Measurements from ENCODE around the gene LLGL2.

Gene LLGL2

GRCh38 chr17:75493476-75494129 is 31.9 kb upstream of the LLGL2 start:
- DNase-seq: no peak

- DNase-seq: no peak
Measured at GRCh38 chr17:75494326-75494877, 31.1 kb upstream of the LLGL2 start.

GRCh38 chr17:75496005-75496404 is 29.5 kb upstream of the LLGL2 start:
- DNase-seq: no peak

GRCh38 chr17:75498039-75498725 is 27.3 kb upstream of the LLGL2 start:
- DNase-seq: no peak

- DNase-seq: no peak
Measured at GRCh38 chr17:75498726-75499213, 26.7 kb upstream of the LLGL2 start.

- DNase-seq: no peak
Measured at GRCh38 chr17:75499313-75500022, 26.0 kb upstream of the LLGL2 start.

GRCh38 chr17:75500419-75501216 is 24.9 kb upstream of the LLGL2 start:
- DNase-seq: no peak

- no peak for DNase-seq
Measured at GRCh38 chr17:75501378-75502071, 24.0 kb upstream of the LLGL2 start.

GRCh38 chr17:75502072-75502720 is 23.3 kb upstream of the LLGL2 start:
- DNase-seq: no peak

- DNase-seq: no peak
Measured at GRCh38 chr17:75502721-75503329, 22.7 kb upstream of the LLGL2 start.

- no peak for DNase-seq
Measured at GRCh38 chr17:75503337-75503950, 22.1 kb upstream of the LLGL2 start.

- no peak for DNase-seq
Measured at GRCh38 chr17:75503976-75504346, 21.5 kb upstream of the LLGL2 start.

GRCh38 chr17:75504347-75505151 is 20.9 kb upstream of the LLGL2 start:
- peak; percentile 21 for DNase-seq

- no peak for DNase-seq
Measured at GRCh38 chr17:75505152-75505409, 20.4 kb upstream of the LLGL2 start.

GRCh38 chr17:75505640-75506039 is 19.9 kb upstream of the LLGL2 start:
- DNase-seq: no peak

- no peak for DNase-seq
Measured at GRCh38 chr17:75506134-75506533, 19.4 kb upstream of the LLGL2 start.

GRCh38 chr17:75506888-75507287 is 18.6 kb upstream of the LLGL2 start:
- no peak for DNase-seq

- DNase-seq: no peak
Measured at GRCh38 chr17:75507733-75508719, 17.5 kb upstream of the LLGL2 start.

- no peak for DNase-seq
Measured at GRCh38 chr17:75508931-75509361, 16.6 kb upstream of the LLGL2 start.
